ENCODE results near the gene CEP72. TPM values are rescaled to one million over a fixed set of nuclear protein-coding genes. Genes with fewer than 3 reads are reported as not detected.

Gene CEP72
- total RNA-seq, 1 donor = 5.2 TPM

GRCh38 chr5:620586-621180 lies 8.5 kb downstream of the CEP72 start:
- DNase-seq (ENCODE audit: low read depth) = no peak
- H3K4me3 ChIP-seq (ENCODE audit: low read depth, low read length) = no peak overlapping the region

GRCh38 chr5:621341-621761 lies 9.2 kb downstream of the CEP72 start:
- no peak for DNase-seq (ENCODE audit: low read depth)
- H3K4me3 ChIP-seq (ENCODE audit: low read depth, low read length) = no peak overlapping the region
- no peak for TF ChIP-seq CTCF (IDR thresholded peaks at IDR 0.05; ENCODE audit: insufficient read depth, low read depth, low read length)

More at GRCh38 chr5:620586-621180, 8.5 kb downstream of the CEP72 start:
- TF ChIP-seq CTCF (IDR thresholded peaks at IDR 0.05; ENCODE audit: insufficient read depth, low read depth, low read length) = no peak

- no peak for TF ChIP-seq CTCF (IDR thresholded peaks at IDR 0.05; ENCODE audit: insufficient read depth, low read depth, low read length)
- no peak for DNase-seq (ENCODE audit: low read depth)
Observed at GRCh38 chr5:622359-622758, 10.2 kb downstream of the CEP72 start.

GRCh38 chr5:622946-623522 lies 10.9 kb downstream of the CEP72 start:
- H3K4me3 ChIP-seq (ENCODE audit: low read depth, low read length) = no peak overlapping the region
- no peak for DNase-seq (ENCODE audit: low read depth)
- no peak for TF ChIP-seq CTCF (IDR thresholded peaks at IDR 0.05; ENCODE audit: insufficient read depth, low read depth, low read length)

More at GRCh38 chr5:622359-622758, 10.2 kb downstream of the CEP72 start:
- H3K4me3 ChIP-seq (ENCODE audit: low read depth, low read length) = no peak overlapping the region

GRCh38 chr5:623531-623930 lies 11.4 kb downstream of the CEP72 start:
- DNase-seq (ENCODE audit: low read depth) = no peak
- H3K4me3 ChIP-seq (ENCODE audit: low read depth, low read length) = no peak overlapping the region
- no peak for TF ChIP-seq CTCF (IDR thresholded peaks at IDR 0.05; ENCODE audit: insufficient read depth, low read depth, low read length)

- DNase-seq (ENCODE audit: low read depth) = no peak
- no peak for TF ChIP-seq CTCF (IDR thresholded peaks at IDR 0.05; ENCODE audit: insufficient read depth, low read depth, low read length)
- H3K4me3 ChIP-seq (ENCODE audit: low read depth, low read length) = no peak overlapping the region
Observed at GRCh38 chr5:624118-624950, 12.2 kb downstream of the CEP72 start.

All from fibroblast of villous mesenchyme (primary cell).